GM23248 (cell line): ENCODE results near the gene CLIC2. TPM values are rescaled to one million over a fixed set of nuclear protein-coding genes. Genes with fewer than 3 reads are reported as not detected.

Experiments
- DNase-seq: peaks from one replicate; pipeline ENCODE4 v3.0.0-alpha.2; 2015
- H2AFZ ChIP-seq: fragments of 200-600 bp; sonication (generic); 2 replicates; pipeline ENCODE4 v1.6.1; 2016; ENCODE audit warnings: antibody characterized with exemption
- H3F3A ChIP-seq: fragments of 200-600 bp; sonication (generic); 2 replicates; pipeline ENCODE4 v1.6.1; 2016; ENCODE audit warnings: mild to moderate bottlenecking, antibody characterized with exemption, mixed run types; ENCODE audit not compliant: insufficient read depth
- H3K27ac ChIP-seq: fragments of 200-600 bp; sonication (generic); 2 replicates; pipeline ENCODE4 v1.5.1; 2016; ENCODE audit warnings: mild to moderate bottlenecking
- H3K27me3 ChIP-seq: fragments of 200-600 bp; sonication (generic); replicated peaks from 2 replicates; pipeline ENCODE4 v1.6.1; 2016; ENCODE audit warnings: mild to moderate bottlenecking; ENCODE audit not compliant: insufficient read depth
- H3K36me3 ChIP-seq: fragments of 200-600 bp; sonication (generic); 2 replicates; pipeline ENCODE4 v1.6.1; 2016; ENCODE audit warnings: low read depth, mild to moderate bottlenecking
- H3K4me1 ChIP-seq: fragments of 200-600 bp; sonication (generic); 2 replicates; pipeline ENCODE4 v1.6.1; 2016; ENCODE audit warnings: mild to moderate bottlenecking; ENCODE audit not compliant: insufficient read depth
- H3K4me2 ChIP-seq: fragments of 200-600 bp; sonication (generic); one replicate; pipeline ENCODE4 v1.6.1; 2016; ENCODE audit warnings: mild to moderate bottlenecking; ENCODE audit not compliant: unreplicated experiment
- H3K4me3 ChIP-seq: fragments of 200-600 bp; sonication (generic); 2 replicates; pipeline ENCODE4 v1.5.1; 2016; ENCODE audit warnings: mild to moderate bottlenecking
- H3K79me2 ChIP-seq: fragments of 200-600 bp; sonication (generic); 2 replicates; pipeline ENCODE4 v1.6.1; 2016; ENCODE audit warnings: mild to moderate bottlenecking; ENCODE audit not compliant: insufficient read depth
- H3K9ac ChIP-seq: fragments of 200-600 bp; sonication (generic); 2 replicates; pipeline ENCODE4 v1.6.1; 2016; ENCODE audit warnings: mild to moderate bottlenecking
- H3K9me2 ChIP-seq: fragments of 200-600 bp; sonication (generic); 2 replicates; pipeline ENCODE4 v1.6.1; 2016; ENCODE audit warnings: mixed run types, mild to moderate bottlenecking, moderate library complexity; ENCODE audit not compliant: insufficient read depth
- H3K9me3 ChIP-seq: fragments of 200-600 bp; sonication (generic); one replicate; pipeline ENCODE4 v1.6.1; 2017; ENCODE audit warnings: low read depth
- H4K20me1 ChIP-seq: fragments of 200-600 bp; sonication (generic); 2 replicates; pipeline ENCODE4 v1.6.0; 2016; ENCODE audit not compliant: insufficient read depth
- EZH2 ChIP-seq: fragments of 200-600 bp; sonication (generic); IDR thresholded peaks from 2 replicates; pipeline ENCODE4 v1.6.1; 2018; ENCODE audit warnings: antibody characterized with exemption, mild to moderate bottlenecking; ENCODE audit not compliant: insufficient read depth, poor library complexity, severe bottlenecking
- EZH2phosphoT487 ChIP-seq: fragments of 200-600 bp; sonication (generic); IDR thresholded peaks from 2 replicates; pipeline ENCODE4 v1.6.1; 2018; ENCODE audit warnings: antibody characterized with exemption, moderate library complexity, mild to moderate bottlenecking, low read depth; ENCODE audit not compliant: insufficient read depth
- WGBS, 2 experiments: methylation state at CpG; one replicate each; pipeline ENCODE4 v1.1.6; 2015 to 2017; ENCODE audit warnings: low lambda C conversion rate in 2 of 2, low coverage in 1 of 2; ENCODE audit errors: missing lambda C conversion rate in 2 of 2; 5-methylcytosine and 5-hydroxymethylcytosine counted together
- in situ Hi-C: fragments of 300-500 bp; cut with MboI; formaldehyde crosslinking; loops from 2 replicates; pipeline ENCODE4 v1.15.0; 2020
- polyA plus RNA-seq: library from polyadenylated mRNA; unstranded; fragments of >200 nt; fragmentation: Nextera tagmentation; extraction: Ambion mirVana; gene quantifications from 2 replicates; pipeline ENCODE4 v1.2.1, GENCODE V29; 2016
- total RNA-seq: library from RNA; depleted of rRNA; stranded (reverse); fragments of >200 nt; shearing (Covaris generic); gene quantifications from 2 replicates; pipeline ENCODE4 v1.2.3, GENCODE V29; 2014

Gene CLIC2
- total and polyA plus RNA-seq, 2 experiments from 2014 or later: 0.11 to 0.15 TPM

DNA sequence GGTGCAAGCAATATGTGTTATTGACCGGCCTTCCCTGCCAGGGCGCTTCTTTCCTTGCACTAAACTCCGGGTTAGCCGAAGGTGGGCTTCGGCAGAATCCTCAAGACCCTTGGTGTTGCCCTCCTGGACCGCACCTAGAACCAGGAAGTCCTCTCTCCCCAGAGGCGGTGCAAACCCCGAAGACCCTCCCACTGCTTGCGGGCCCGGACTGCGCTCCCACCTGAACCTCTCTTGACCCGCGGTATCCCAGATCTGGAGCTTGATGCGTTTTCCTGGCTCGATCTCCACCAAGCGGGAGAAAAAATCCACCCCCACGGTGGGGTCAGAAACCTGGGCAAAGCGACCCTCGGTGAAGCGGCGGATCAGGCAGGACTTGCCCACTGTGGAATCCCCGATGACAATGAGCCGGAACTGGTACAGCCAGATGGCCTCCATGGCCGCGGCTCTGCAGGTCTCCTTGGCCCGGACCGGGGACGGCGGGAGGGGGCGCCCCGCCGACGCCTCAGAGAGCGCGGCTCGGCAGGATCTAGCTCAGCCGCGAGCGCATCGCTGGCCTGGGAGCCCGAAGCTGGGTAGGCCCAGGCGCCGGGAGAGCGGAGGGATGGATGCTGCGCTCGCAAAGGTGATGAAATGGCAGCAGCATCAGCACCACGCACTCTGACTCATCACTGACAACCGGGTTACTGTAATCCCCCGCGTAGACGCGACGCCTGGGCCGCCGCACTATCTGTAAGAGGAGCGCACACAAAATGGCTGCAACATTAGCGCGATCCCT, 70.4 kb downstream of the CLIC2 start, which contains the start of gene RAB39B:
Gene RAB39B (minus strand): TSS at position 638 of the 775 bp plus-strand sequence. CDS start 203 bp downstream, at position 435.
- Histone ChIP-seq H3K79me2 (no peaks in the 10 kb centered on the region), H3K27me3 (no peaks in the 10 kb centered on the region), H3K4me1 (no peaks in the 10 kb centered on the region), H3K9me2 (no peaks in the 10 kb centered on the region), H3K4me3 (peak within 1 kb of the TSS; percentile 71), H3K9me3 (no peaks in the 10 kb centered on the region), H2AFZ (peak within 1 kb of the TSS; percentile 77), H3K27ac (no peak within 1 kb of the TSS), H3F3A (no peaks in the 10 kb centered on the region), H3K9ac (peak within 1 kb of the TSS; percentile 54), H3K36me3 (no peaks in the 10 kb centered on the region), H3K4me2 (peak within 1 kb of the TSS; percentile 42), H4K20me1 (no peaks in the 10 kb centered on the region)
- peak; percentile 77 for DNase-seq
- in situ Hi-C loops: no loop called here
- 7 to 8% methylated on average over 21 to 26 of the region's 58 CpGs for WGBS, 2 experiments
- no peak for TF ChIP-seq EZH2
- TF ChIP-seq EZH2phosphoT487: no peak

DNA sequence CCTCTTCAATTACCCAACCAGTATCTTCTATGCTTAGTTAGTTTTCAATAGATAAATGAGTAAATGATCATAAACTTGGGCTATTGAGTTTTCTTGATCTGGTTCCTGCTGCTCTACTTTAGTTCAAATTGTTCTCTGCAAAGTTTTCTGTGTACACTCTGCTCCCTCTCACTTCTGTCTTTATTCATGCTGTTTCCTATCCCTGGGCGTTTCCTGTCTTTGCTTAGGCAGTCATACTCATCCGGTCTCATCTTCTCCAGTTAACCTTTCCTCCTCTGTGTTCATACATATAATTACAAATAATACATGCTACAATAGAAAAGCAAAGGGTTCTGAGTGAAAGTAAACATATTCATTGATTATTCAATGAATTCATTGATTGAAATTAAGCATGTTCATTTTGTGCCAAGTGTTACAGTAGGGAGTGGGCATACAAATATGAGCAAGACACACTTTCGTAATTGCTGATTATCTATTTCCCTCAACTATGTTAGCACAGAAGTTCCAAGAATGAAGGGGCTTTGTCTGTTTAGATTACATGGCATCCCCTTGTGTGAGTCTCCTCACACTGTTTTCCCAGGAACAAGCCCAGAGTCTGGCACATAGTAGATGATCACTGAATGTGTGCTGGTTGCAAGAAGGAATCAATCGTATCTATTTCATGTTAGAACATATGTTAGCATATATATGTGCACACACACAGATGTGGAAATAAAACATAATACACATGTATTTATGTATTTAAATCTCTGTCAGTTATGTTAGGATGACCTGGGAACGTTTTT, 71.3 kb downstream of the CLIC2 start:
- Histone ChIP-seq H3K36me3 (no peaks in the 10 kb centered on the region), H2AFZ (peak overlapping the region; percentile 77; the same call in 1 of the 2 replicates), H3K79me2 (no peaks in the 10 kb centered on the region), H3K9me2 (no peaks in the 10 kb centered on the region), H3K9ac (no peak overlapping the region), H3K27me3 (no peaks in the 10 kb centered on the region), H3K4me3 (peak overlapping the region; percentile 71; the same call in 1 of the 2 replicates), H3K27ac (no peak overlapping the region), H3K9me3 (no peaks in the 10 kb centered on the region), H3K4me2 (peak overlapping the region; percentile 28), H3F3A (no peaks in the 10 kb centered on the region), H4K20me1 (no peaks in the 10 kb centered on the region), H3K4me1 (no peaks in the 10 kb centered on the region)
- in situ Hi-C loops: no loop called here
- no peak for TF ChIP-seq EZH2
- TF ChIP-seq EZH2phosphoT487: no peak
- peak; percentile 2 for DNase-seq
- 17 to 21% methylated on average over 5 of the region's 5 CpGs for WGBS, 2 experiments

DNA sequence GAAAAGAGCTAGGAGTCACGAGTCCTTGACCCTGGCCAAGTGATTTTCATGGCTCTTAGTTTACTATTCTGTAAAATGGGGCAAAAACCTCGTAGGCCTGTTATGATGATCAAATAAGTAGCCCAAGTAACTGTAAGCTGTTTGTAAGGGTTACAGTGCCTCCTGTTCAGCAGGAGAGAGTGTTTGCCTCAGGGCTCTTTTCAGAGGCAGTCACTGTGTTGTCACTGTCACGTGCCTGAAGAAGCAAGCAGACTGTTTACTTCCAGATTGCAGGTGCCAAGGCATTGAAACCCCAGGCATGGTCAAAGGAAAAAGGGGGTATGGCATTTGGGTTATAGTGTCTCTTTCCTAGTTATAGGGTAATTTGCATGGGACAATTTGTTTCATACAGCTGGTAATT, 74.7 kb downstream of the CLIC2 start:
- 55 to 68% methylated on average over 3 of the region's 3 CpGs for WGBS, 2 experiments
- Histone ChIP-seq H3F3A (no peaks in the 10 kb centered on the region), H3K4me2 (no peak overlapping the region), H3K4me1 (no peaks in the 10 kb centered on the region), H3K27ac (no peak overlapping the region), H3K9me2 (no peaks in the 10 kb centered on the region), H3K9me3 (no peaks in the 10 kb centered on the region), H3K79me2 (no peaks in the 10 kb centered on the region), H3K36me3 (no peaks in the 10 kb centered on the region), H3K27me3 (no peaks in the 10 kb centered on the region), H4K20me1 (no peaks in the 10 kb centered on the region), H3K9ac (no peak overlapping the region), H3K4me3 (no peak overlapping the region), H2AFZ (no peak overlapping the region)
- TF ChIP-seq EZH2phosphoT487 (no peak), EZH2 (no peak)
- DNase-seq: no peak
- in situ Hi-C loops: no loop called here

DNA sequence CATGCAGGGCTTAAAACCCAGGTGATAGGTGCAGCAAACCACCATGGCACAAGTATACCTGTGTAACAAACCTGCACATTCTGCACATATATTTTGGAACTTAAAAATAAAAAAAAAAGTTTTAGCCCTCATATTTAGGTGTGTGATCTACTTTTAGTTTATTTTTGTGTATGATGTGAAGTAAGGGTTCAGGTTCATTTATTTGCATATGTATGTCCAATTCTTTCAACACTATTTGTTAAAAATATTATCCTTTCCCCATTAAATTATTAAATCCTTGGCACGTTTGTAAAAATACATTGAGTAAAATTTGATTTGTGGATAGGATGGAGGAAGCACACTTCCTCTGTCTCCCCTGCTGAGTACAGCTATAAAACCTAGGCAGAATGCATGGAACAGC, 83.0 kb downstream of the CLIC2 start:
- Histone ChIP-seq H2AFZ (no peak overlapping the region), H3K4me1 (no peaks in the 10 kb centered on the region), H4K20me1 (no peaks in the 10 kb centered on the region), H3K27me3 (no peaks in the 10 kb centered on the region), H3K4me2 (no peak overlapping the region), H3K4me3 (no peak overlapping the region), H3K36me3 (no peaks in the 10 kb centered on the region), H3K9ac (no peak overlapping the region), H3K79me2 (no peaks in the 10 kb centered on the region), H3K27ac (no peak overlapping the region), H3K9me3 (no peaks in the 10 kb centered on the region), H3K9me2 (no peaks in the 10 kb centered on the region), H3F3A (no peaks in the 10 kb centered on the region)
- DNase-seq: no peak
- WGBS, 2 experiments: 0 to 18% methylated on average over 1 of the region's 1 CpG
- in situ Hi-C loops: no loop called here
- no peak for TF ChIP-seq EZH2
- TF ChIP-seq EZH2phosphoT487: no peak
